Astrocyte (in vitro differentiated cells and primary cell): ENCODE data around the gene EIF4E1B. TPM values are rescaled to one million over a fixed set of nuclear protein-coding genes. Genes with fewer than 3 reads are reported as not detected.

Source experiments
- DNase-seq: peaks from one replicate; pipeline ENCODE4 v3.0.0-alpha.2; 2010; ENCODE audit warnings: low read depth
- FAIRE-seq: peaks from 2 replicates; lab custom pipeline; 2011; peaks lifted over from hg19 to GRCh38; lab: Jason Lieb, UNC
- H2AFZ ChIP-seq: 2 replicates; pipeline ENCODE4 v1.6.0; 2012; ENCODE audit warnings: low read depth, low read length, inconsistent platforms
- H3K27ac ChIP-seq: 2 replicates; pipeline ENCODE4 v1.5.1; 2011; ENCODE audit warnings: low read depth, low read length, inconsistent platforms
- H3K27me3 ChIP-seq: 2 replicates; pipeline ENCODE4 v1.6.0; 2011; ENCODE audit warnings: low read length, inconsistent platforms; ENCODE audit not compliant: insufficient read depth
- H3K36me3 ChIP-seq: 2 replicates; pipeline ENCODE4 v1.5.1; 2011; ENCODE audit warnings: low read length, inconsistent platforms; ENCODE audit not compliant: insufficient read depth
- H3K4me1 ChIP-seq: 2 replicates; pipeline ENCODE4 v1.5.1; 2011; ENCODE audit warnings: low read length, inconsistent platforms; ENCODE audit not compliant: insufficient read depth
- H3K4me2 ChIP-seq: 2 replicates; pipeline ENCODE4 v1.6.0; 2012; ENCODE audit warnings: low read length, inconsistent platforms
- H3K4me3 ChIP-seq: 2 replicates; pipeline ENCODE4 v1.5.1; 2011; ENCODE audit warnings: low read depth, mild to moderate bottlenecking, low read length, inconsistent platforms; ENCODE audit not compliant: insufficient read depth
- H3K79me2 ChIP-seq: 2 replicates; pipeline ENCODE4 v1.6.0; 2012; ENCODE audit warnings: mild to moderate bottlenecking, low read length, inconsistent platforms; ENCODE audit not compliant: insufficient read depth
- H3K9ac ChIP-seq: 2 replicates; pipeline ENCODE4 v1.6.0; 2012; ENCODE audit warnings: mild to moderate bottlenecking, low read length, inconsistent platforms
- H3K9me3 ChIP-seq: 2 replicates; pipeline ENCODE4 v1.5.1; 2012; ENCODE audit warnings: low read depth, mild to moderate bottlenecking, low read length, inconsistent platforms; ENCODE audit not compliant: insufficient read depth
- H4K20me1 ChIP-seq: 2 replicates; pipeline ENCODE4 v1.6.0; 2012; ENCODE audit warnings: low read length, inconsistent platforms; ENCODE audit not compliant: insufficient read depth
- H3K27ac Mint-ChIP-seq: one replicate; pipeline ENCODE4 v1.8.0; 2021; ENCODE audit warnings: mild to moderate bottlenecking, mixed read lengths; ENCODE audit not compliant: unreplicated experiment
- H3K27me3 Mint-ChIP-seq: one replicate; pipeline ENCODE4 v1.8.0; 2021; ENCODE audit warnings: low read depth, mixed read lengths; ENCODE audit not compliant: unreplicated experiment
- H3K36me3 Mint-ChIP-seq: one replicate; pipeline ENCODE4 v1.8.0; 2021; ENCODE audit warnings: low read depth, mixed read lengths; ENCODE audit not compliant: unreplicated experiment
- H3K4me1 Mint-ChIP-seq: one replicate; pipeline ENCODE4 v1.8.0; 2021; ENCODE audit warnings: low read depth, mixed read lengths; ENCODE audit not compliant: unreplicated experiment
- H3K4me3 Mint-ChIP-seq: one replicate; pipeline ENCODE4 v1.8.0; 2021; ENCODE audit warnings: mild to moderate bottlenecking, moderate library complexity, mixed read lengths; ENCODE audit not compliant: unreplicated experiment
- H3K9me3 Mint-ChIP-seq: one replicate; pipeline ENCODE4 v1.8.0; 2021; ENCODE audit warnings: mild to moderate bottlenecking, mixed read lengths; ENCODE audit not compliant: unreplicated experiment
- EZH2 ChIP-seq: IDR thresholded peaks from 2 replicates; pipeline ENCODE4 v1.6.1; 2012; ENCODE audit warnings: mild to moderate bottlenecking, low read length, inconsistent platforms; ENCODE audit not compliant: insufficient read depth
- total RNA-seq: library from RNA; stranded (reverse); gene quantifications from 2 replicates; pipeline ENCODE4 v1.2.1, GENCODE V29; 2021
- TF ChIP-seq, protein P1 (sequence below): IDR thresholded peaks from 2 replicates; pipeline ENCODE4 v1.5.1; 2011; ENCODE audit warnings: low read depth, mild to moderate bottlenecking, inconsistent platforms, low read length, moderate library complexity; ENCODE audit not compliant: insufficient read depth

Gene EIF4E1B
- total RNA-seq, 1 donor from 2014 or later: not detected

DNA sequence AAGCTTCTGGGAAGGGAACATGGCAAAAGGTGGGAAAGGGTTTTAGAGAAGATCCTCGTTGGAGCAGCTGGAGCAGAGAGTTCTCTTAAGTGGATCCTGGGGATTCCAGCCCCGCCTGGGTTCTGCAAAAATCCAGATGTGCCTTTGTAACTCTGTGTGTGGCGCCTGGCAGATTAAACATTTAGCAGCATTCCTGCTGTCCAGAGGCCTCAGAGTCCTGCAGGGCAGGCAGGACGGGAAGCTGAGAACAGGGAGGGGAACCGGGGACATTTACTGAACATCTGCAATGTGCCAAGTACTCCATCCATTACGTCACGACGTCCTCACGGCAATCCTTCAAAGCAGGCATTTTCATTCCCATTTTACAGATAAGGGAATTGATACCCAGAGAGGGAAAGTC, 6.0 kb downstream of the EIF4E1B start:
- H3K4me2 ChIP-seq: no peak overlapping the region
- no peak overlapping the region for H3K9ac ChIP-seq
- Mint-ChIP-seq H3K9me3 (peaks cover 7% of the 10 kb centered on the region), H3K27ac (no peak overlapping the region), H3K27me3 (peaks cover 76% of the 10 kb centered on the region), H3K4me1 (no peaks in the 10 kb centered on the region), H3K36me3 (no peaks in the 10 kb centered on the region), H3K4me3 (no peak overlapping the region)
- DNase-seq (no peak), FAIRE-seq (no peak)
- no peaks in the 10 kb centered on the region for H3K4me1 ChIP-seq
- H3K79me2 ChIP-seq: no peaks in the 10 kb centered on the region
- H3K27me3 ChIP-seq: peaks cover 38% of the 10 kb centered on the region
- peaks cover 3% of the 10 kb centered on the region for H4K20me1 ChIP-seq
- H3K4me3 ChIP-seq: no peak overlapping the region
- H2AFZ ChIP-seq: no peak overlapping the region
- H3K36me3 ChIP-seq: no peaks in the 10 kb centered on the region
- no peaks in the 10 kb centered on the region for H3K9me3 ChIP-seq
- no peak overlapping the region for H3K27ac ChIP-seq
- no peak for TF ChIP-seq EZH2

- no peak overlapping the region for H3K4me3 ChIP-seq
- TF ChIP-seq EZH2: no peak
- TF ChIP-seq, protein P1, sequence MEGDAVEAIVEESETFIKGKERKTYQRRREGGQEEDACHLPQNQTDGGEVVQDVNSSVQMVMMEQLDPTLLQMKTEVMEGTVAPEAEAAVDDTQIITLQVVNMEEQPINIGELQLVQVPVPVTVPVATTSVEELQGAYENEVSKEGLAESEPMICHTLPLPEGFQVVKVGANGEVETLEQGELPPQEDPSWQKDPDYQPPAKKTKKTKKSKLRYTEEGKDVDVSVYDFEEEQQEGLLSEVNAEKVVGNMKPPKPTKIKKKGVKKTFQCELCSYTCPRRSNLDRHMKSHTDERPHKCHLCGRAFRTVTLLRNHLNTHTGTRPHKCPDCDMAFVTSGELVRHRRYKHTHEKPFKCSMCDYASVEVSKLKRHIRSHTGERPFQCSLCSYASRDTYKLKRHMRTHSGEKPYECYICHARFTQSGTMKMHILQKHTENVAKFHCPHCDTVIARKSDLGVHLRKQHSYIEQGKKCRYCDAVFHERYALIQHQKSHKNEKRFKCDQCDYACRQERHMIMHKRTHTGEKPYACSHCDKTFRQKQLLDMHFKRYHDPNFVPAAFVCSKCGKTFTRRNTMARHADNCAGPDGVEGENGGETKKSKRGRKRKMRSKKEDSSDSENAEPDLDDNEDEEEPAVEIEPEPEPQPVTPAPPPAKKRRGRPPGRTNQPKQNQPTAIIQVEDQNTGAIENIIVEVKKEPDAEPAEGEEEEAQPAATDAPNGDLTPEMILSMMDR: no peak
- Mint-ChIP-seq H3K36me3 (no peaks in the 10 kb centered on the region), H3K9me3 (peaks cover 7% of the 10 kb centered on the region), H3K4me1 (no peaks in the 10 kb centered on the region), H3K4me3 (no peak overlapping the region), H3K27me3 (peaks cover 68% of the 10 kb centered on the region), H3K27ac (no peak overlapping the region)
- no peaks in the 10 kb centered on the region for H3K4me1 ChIP-seq
- DNase-seq: no peak
- no peak overlapping the region for H3K4me2 ChIP-seq
- no peak for FAIRE-seq
- H3K9me3 ChIP-seq: no peaks in the 10 kb centered on the region
- H3K9ac ChIP-seq: no peak overlapping the region
- H2AFZ ChIP-seq: no peak overlapping the region
- peaks cover 3% of the 10 kb centered on the region for H4K20me1 ChIP-seq
- H3K36me3 ChIP-seq: no peaks in the 10 kb centered on the region
- no peaks in the 10 kb centered on the region for H3K79me2 ChIP-seq
- no peak overlapping the region for H3K27ac ChIP-seq
- H3K27me3 ChIP-seq: peaks cover 30% of the 10 kb centered on the region
These were observed 7.1 kb downstream of the EIF4E1B start for GRCh38 chr5:176637556-176637955.

DNA sequence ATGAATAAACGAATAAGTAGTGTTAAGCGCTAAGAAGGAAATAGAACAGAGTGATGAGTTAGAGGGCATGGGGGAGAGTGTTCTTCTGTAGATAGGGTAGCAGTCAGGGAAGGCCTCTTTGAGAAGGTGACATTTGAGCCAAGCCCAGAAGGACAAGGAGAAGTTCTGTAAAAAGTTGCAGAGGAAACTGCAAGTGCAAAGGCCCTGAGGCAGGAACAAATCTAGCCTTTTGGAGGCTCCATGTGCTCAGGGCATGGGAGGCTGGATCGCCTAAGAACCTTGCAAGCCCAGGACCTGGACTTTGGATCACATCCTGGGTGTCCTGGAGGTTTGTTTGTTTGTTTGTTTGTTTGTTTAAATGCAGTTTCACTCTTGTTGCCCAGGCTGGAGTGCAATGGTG, 8.0 kb downstream of the EIF4E1B start:
- TF ChIP-seq, protein P1: no peak
- TF ChIP-seq EZH2: no peak
- Histone ChIP-seq H3K9me3 (no peaks in the 10 kb centered on the region), H3K4me1 (no peaks in the 10 kb centered on the region), H3K27me3 (peaks cover 22% of the 10 kb centered on the region), H3K27ac (no peak overlapping the region), H3K4me2 (no peak overlapping the region), H3K79me2 (no peaks in the 10 kb centered on the region), H4K20me1 (peaks cover 3% of the 10 kb centered on the region), H3K36me3 (no peaks in the 10 kb centered on the region), H3K4me3 (no peak overlapping the region), H2AFZ (no peak overlapping the region), H3K9ac (no peak overlapping the region)
- FAIRE-seq (no peak), DNase-seq (no peak)
- Mint-ChIP-seq H3K36me3 (no peaks in the 10 kb centered on the region), H3K4me1 (no peaks in the 10 kb centered on the region), H3K27ac (no peak overlapping the region), H3K4me3 (no peak overlapping the region), H3K27me3 (peaks cover 61% of the 10 kb centered on the region), H3K9me3 (peaks cover 7% of the 10 kb centered on the region)
